Measurements from ENCODE around the gene TACC2.

DNA sequence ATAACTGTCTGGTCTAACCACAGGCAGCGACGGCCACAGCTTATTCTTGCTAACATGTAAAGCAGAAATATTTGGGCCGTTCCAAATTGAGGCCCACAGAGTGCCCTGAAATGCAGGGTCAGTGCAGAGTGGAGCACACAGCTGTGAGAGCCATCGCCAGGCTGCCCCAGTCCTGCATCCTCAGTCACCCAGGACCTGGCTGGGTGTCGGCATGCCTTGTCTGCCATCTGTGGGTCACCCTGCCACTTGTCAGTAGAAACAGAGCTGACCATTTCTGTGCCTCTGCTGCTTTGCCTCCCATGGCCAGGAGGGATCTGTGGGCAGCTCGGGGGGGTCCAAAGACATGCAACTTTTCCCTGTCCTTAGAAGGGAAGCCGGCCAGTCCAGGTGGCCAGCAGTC lies 224.8 kb downstream of the TACC2 start:
- TF ChIP-seq CTCF (IDR thresholded peaks at IDR 0.05): no peak
- TF ChIP-seq POLR2A (IDR thresholded peaks at IDR 0.05): no peak

All from thyroid gland (tissue), 4 donors.